Stimulated activated CD8-positive, alpha-beta memory T cell treated with anti-CD3 and anti-CD28 coated beads, Interleukin-7, amount 100 ng/mL, for 1 hour (primary cell): ENCODE results near the gene GRM7.

Source experiments
- DNase-seq, 2 donors: peaks; one replicate each; pipeline ENCODE4 v3.0.0-alpha.2; 2020; ENCODE audit warnings: low read depth in 2 of 2

The GRM7 gene

DNA sequence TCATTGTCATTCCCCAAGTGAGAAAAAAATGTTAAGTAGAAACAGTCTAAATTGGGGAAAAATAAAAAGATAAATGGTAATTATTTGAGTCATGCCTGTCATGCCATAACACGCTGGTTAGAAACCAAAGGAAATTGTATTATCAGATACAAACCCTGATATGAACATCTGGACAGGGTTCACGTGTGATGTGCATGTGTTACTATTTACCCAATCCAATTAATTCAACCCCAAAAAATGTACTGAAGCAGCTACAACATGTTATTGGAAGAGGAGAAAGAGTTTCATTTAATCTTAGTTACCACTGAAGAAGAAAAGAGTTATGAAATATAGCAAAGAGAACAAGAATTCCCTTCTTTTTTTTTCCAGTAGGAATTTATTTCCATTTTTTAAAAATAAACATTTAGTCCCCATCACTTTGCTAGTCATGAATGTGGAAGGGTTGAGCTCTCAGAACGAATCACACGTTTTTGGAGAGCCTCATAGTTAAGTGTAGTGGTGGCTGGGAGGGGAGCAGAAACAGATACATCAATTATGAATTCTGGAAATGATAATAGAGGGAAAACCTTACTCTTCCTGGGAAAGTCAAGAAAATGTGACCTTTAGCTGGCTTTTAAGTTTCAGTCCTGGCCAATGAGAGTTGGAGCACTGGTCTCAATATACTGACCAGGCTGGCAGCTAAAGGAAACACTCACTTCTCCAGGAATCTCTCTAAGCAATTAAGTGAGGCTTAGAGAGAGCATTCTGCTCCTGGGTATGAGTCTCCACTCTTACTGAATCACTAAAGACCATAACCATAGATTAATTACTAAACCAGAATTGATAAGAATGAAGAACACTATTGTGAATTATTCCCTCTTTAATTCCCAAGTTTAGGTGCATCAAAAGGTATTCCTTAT is 796.5 kb downstream of the GRM7 start:
- DNase-seq, result no peak

DNA sequence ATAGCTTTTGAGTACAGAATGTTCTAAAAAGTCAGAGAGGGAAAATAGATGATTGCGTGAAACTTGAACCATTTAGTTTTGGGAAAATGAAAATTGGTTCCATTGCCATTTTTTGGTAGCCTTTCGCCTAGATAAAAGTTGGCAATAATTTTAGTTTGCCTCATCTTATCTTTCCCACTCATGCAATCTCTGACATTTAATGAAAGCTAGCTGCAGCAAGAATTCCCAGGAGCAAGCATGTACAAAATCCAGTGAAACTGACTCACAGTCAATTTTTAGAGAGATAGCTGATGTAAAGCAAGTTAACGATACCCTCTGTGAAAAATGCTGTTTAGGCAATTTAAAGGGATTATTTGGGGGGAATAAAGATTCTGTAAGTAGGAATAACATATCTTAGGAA is 797.4 kb downstream of the GRM7 start:
- DNase-seq, result no peak

DNA sequence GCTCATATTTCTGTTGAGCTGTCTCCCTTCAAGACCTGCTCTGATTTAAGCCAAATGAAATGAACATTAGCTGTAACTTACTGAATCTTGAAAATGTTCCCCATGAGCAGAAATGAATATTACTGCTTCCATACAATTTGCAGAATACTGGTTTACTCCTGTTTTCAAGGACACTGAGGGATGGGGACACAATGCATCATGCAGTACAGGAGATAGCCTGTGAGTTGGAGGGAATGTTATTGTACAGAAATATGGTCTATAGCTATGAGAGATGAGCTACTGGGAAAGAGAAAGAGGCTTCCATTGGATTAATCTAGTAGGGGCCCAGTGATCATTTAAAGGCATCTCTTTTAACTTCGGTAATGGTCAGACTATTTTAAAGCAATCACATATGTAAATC is 798.2 kb downstream of the GRM7 start:
- no peak for DNase-seq

DNA sequence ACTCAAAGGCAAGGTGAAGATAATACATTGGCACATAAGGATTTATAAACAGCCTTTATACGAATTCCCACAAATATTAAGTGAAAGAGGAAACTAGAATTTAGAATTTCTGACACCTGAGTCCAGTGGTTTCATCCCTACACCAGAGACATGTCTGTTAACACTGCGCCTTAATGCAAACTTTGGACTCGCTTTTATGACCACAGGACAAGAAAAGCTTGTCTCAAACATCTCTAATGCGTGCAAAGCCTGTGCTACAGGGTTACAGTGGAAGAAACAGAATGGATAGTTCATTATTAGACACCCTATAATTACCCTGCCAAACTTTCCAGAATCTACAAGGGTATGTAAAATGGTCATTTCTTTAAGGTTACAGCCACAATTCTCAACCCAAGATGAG is 802.9 kb downstream of the GRM7 start:
- DNase-seq, result no peak

DNA sequence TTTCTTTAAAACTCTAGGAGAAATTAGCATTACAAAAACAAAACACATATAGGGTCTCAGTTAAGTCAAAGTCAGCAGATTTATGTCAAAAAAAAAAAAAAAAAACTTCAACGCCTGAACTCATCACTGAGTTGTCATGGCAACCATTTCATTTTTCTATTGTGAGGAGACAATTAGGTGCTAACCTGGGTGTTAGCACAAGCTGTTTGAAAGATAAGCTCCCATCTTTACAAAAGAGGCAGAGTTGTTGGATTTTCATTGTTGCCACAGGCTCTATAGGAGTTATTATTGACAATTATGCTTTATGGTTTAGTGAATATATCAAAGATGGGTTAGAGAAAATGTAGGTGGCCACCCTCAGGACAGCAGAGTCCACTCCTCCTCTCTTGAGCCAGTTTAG is 806.9 kb downstream of the GRM7 start:
- no peak for DNase-seq

DNA sequence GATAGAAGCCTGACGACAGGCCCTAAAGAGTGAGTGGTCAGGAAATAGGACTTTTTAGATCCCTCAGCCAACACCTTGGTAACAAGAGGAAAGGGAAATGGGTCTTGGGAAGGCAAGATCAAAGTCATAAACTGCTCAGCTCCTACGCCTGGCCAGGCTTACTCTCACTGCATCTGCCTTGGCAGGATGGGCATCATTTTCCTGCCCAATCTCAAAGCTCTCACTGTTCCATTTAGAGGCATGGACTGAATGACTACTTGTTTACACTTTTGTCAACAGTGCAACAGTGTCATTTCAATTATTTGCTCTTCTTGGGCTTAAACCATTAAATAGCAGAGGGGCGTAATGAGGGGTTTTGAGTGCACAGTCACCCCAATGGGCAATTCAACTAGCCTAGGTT is 808.7 kb downstream of the GRM7 start:
- DNase-seq, result no peak

DNA sequence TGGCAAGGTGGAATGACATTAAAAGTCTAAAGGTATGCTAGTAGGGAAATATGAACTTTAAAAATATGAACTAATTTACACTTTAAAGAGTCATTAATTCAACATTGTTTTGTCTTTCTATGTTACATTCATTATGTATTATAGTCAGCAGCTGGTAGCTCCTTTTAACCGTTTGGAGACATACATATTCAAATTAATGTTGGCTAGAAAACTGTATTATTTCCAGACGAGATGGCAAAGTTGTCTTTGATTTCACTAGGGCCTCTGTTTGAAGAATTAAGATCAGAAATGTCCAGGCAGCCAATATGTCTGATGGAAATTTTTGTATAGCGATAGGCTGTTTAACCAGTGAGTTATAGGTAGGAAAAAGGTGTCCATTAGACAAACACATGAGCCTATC is 817.6 kb downstream of the GRM7 start:
- DNase-seq, result no peak

DNA sequence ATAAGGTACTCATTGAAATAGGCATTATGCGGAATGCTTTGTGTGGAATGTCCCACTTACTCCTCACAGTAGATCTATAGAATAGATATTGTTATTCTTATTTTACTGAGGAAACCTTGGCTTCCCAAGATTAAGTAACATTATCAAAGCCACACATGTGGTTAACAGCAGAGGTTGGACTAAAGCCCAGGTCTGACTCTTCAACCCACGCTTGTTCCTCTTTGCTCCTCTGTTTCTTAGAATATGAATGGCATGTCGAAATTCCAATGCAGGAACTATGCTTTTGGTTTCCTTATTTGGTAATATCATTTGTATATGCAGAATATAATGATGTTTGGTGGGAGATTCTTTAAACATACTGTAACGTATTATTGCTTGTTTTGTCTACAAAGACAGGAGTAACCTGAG is 821.9 kb downstream of the GRM7 start:
- no peak for DNase-seq

DNA sequence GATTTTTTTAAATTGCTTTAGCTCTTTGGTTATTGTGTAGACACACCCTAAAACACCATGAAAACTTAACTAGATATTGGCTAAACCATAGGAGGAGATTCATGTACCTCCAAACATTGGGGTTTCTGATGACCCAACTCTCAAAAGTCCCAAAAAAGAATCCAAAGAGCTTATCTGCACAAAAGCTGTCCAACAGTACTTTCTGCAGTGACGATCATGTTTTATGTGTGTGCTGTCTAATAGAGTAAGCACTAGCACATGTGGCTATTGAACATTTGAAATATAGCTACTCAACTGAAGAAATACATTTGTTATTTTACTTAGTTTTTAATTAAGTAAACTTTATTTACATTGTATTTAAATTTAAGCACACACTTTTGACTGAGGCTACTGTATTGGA is 822.5 kb downstream of the GRM7 start:
- DNase-seq, result no peak

DNA sequence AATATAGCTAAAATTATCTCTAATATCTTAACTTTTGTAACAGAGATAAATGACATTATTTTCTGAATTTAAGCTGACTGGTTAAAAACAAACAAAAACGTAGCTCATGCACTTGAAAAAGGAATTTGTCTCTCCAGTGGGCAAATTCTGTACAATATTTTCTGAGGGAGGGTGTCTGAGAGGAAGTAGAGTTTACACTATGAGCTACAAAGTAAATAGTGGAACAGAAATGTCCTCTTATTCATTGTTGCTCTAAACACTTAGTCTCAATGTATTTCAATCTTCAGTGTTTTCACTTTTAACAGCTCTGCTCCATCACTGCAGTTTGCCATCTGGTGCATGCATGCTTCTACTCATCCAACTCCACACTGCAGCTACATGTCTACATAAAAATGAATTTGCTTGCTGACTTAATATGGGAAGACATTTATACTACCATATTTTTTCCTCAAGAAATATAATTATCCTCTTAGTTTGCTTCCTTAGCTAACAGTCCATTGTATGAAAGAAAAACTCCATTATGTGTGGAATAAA is 823.3 kb downstream of the GRM7 start:
- no peak for DNase-seq

DNA sequence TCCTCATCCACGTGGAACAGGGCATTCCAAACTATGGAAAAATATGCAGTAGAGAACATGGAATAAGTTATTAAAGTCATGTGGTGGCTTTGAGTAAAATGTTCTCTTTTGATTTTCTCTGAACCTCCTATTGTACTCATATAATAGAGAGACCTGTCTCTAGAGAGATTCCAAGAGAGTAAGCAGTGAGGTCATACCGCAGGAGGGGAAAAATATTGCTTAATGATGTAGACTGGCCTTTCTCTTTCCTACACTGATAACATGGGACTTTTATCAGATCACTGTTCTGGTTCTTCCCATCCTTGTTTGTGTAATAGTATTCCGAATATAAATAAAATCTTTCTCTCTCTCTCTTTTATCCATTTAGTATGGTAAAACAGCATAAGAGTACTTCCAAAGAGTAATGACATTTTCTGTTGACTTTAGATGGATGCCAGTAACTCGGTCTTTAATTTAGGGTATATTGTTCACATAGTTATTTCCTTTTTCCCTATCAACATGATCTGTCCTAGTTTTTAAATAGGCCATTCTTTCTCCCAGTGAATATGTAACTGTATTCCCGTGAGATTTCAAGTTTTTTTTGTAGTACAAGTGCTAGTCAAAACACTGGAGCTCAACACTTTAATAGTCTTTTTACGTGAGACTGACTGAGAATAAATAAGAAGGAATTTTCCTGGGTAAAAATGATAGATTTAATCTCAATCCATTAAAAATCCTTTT is 826.7 kb downstream of the GRM7 start:
- no peak for DNase-seq

DNA sequence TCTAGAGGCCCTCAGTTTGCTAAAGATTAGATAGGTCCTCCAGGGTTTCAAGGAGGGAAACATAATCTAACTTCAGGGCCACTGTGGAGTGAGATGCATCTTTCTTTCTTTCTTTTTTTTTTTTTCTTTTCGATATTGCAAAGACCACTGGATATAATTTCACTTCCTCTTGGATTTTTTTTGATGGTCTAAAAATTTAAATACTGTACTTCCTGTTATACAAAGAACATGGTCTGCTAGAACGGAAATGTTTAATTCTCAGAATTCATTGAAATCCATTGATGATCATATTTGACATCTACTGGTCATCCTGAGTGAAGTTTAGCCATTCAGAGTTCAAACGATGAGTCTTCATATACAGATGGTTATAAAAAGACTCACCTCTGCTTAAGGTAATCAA is 832.0 kb downstream of the GRM7 start:
- no peak for DNase-seq

DNA sequence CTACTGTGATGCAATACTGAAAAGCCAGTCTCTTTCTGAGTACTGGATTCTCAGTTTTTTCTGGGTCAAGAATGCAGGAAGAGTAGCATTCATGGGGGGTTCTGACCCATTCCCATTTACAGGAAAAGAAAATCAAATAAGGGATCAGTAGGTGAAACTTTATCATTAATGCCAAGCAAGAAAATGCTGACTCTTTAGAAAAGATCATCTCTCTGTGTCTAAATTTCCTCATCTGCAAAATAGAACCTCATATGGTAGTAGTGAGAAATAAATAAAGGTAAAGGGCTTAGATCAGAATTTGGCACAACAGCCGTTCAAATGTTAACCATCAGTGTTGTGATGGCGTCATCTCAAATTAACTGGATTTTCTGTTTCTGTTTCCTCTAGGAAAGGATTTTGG is 833.1 kb downstream of the GRM7 start:
- DNase-seq, result no peak

DNA sequence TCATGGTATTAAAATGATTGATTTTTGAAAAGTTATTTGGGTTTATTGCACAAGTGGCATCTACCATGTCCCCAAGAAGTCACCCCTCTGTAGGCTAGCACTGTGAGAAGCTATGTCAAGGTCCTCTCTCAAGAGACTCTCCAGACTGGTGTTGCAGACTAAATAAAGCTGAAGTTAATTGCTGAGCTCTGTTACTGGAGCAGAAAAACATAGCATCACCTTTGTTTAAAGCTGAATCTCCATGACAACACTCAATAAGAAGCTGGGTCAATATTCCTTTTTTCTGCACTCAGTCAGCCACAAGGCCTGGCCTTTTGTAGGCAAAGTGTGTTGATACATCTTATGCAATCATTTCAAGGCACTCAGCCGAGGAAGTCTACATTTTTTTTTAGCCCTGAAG is 834.1 kb downstream of the GRM7 start:
- no peak for DNase-seq

DNA sequence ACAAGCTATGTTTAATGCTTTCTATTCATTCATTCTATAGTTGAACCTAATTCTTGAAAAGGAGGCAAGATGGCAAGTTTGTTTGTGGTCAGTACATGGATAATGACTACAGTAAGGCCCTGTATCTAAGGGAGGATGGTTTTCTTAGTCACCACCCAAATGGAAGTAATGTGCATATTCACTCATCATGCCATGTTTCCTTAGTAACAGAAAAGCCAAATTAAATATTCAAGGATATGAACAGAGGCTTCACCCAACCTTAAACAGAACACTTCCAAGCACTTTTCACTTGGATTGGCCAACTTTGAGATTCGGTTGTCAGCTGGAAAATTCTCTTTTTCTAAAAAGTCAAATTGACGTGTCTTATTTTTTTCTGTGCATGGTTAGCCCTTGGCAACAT is 835.4 kb downstream of the GRM7 start:
- no peak for DNase-seq

DNA sequence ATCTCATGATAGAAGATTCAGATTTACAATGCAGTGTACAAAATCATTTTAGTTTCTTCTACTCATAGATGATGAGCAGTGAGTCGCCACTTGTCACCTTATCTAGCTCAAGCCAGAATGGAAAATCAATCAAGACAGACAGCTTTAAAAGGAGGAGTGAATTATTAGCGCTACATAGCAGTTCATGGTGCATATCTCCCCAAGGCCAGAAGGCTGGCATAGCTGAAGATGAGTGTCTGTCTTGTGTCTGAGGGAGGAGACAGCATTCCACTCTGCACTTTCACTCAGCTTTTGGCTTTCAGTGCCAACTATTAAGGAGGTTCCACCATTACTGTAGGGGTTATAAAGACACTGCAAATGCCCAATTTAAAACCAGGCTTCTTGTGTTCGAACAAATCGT is 836.6 kb downstream of the GRM7 start:
- DNase-seq, result no peak

DNA sequence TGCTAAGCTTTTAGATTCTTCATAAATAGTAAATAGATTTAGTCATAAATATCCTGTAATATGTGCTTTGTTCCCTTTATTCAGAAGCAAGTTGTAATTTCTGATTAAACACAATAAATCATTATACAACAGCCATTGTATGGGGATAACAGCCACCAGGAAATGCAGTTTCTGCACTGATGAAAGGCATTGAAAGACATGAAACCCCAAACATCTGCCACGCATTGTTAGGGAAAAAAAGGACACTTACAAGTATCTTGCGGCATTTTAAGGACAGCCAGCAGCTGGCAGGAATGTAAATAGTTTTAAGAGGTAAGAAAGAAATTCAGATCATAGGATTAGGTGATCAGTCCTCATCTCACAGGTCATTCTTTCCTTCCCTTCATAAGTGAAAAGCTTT is 839.6 kb downstream of the GRM7 start:
- no peak for DNase-seq

DNA sequence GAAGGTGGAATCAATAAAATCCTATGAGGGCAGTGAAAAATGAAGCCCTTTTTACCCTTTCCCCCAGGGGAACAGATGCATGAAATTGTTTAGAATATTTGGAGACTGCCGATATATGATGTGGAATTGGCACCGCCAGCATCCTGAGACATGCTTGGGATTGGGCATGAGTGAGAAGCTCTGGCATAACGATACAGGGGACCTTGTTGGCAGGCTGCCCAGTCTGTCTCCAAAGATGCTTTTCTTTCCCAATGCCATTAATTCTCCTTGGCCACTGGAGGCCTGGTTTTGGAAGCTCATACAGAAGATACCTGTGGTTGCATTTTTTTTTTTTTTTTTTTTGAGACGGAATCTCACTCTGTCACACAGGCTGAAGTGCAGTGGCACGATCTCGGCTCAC is 840.1 kb downstream of the GRM7 start:
- DNase-seq, result no peak

DNA sequence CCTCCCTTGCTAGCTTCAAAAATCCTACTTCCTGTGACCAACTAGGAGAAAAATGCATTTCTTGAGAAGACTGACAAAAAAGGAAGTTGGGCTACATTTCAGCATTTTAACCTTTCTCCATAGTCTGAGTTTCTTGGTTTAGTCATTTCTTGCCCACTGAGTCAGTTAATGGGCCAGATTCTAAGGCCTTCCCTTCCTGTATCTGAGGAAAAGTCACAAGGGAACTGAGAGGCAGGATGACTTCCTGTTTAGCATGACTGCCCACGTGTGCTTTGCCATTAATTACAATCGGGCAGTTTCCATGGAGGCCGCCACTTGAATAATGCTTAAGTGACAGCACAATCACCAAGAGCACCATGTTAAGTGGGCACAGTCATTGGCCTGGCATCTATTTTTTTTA is 846.3 kb downstream of the GRM7 start:
- DNase-seq, result no peak

DNA sequence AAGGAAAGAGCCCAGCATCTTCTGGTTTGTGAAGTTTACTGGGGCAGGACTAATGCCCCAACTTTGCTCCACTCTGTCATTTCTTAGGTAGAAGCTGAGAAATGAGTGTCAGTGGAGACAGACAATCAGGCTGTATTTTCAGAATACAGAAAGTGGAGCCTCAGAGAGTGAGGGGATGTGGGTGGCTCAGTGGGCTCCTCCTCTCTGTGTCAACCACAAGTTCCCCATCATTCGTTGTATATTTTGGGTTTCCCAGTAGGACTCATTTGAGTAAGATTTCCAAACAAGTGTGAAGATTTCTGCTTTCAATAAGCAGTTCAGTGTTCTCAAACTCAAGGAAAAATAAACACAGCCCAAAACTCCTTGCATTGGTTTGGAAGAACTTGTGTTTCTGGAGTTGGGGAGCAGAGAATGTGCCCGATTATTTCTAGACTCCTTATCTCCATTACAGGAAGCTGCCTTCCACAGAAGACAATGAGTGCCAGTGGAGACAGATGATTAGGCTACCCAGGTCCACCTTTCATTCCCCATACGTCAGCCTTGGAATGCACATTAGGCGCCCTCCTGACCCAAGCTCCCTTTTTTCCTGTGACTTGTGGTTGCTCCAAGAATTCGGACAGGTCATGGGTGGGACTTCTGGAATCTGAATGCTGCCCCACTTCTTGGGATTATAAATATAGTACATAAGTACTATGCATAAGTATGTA is 848.6 kb downstream of the GRM7 start:
- DNase-seq, result no peak

DNA sequence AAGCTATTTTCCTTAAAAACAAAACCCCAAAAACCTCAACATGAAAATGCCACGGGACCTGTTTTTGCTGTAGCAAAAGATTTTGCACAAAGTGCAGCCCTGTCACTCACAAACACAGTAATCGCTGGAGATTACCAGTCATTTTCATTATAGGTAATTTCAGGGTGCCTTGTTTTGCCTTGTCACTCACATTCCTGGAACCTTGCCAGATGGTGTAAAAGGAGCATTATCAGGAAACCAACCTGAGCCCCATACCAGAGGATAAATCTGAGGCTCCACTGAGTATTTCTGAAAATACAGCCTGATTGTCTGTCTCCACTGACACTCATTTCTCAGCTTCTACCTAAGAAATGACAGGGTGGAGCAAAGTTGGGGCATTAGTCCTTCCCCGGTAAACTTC is 849.4 kb downstream of the GRM7 start:
- no peak for DNase-seq

DNA sequence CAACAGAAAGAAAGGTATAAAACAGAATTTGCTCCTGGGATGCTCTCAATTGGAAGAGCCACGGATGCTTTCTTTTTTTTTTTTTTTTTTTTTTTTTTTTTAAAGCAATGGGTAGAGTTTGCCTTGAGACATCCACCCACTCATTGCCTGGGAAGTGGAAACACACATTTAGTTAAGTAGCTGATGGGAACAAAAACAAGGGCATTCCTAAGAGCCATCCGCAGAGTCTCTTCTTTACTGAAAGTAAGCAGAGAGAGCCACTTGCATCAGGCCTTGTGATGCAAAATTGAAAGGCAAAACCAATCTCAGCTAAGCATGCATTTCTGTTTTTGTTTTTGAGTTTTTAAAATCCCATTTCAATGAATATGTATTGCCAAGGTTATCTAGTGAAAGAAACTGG is 852.8 kb downstream of the GRM7 start:
- DNase-seq, result no peak
